ENCODE measurements around the gene IGF2R. TPM values are rescaled to one million over a fixed set of nuclear protein-coding genes. Genes with fewer than 3 reads are reported as not detected.
A peak's percentile ranks its signal among the peaks of the same experiment; 100 is the strongest.

Gene IGF2R
- polyA plus RNA-seq, 1 donor (not counting 4 experiments of a cell fraction or from before 2014, with no cell fraction given), result 40.9 TPM

GRCh38 chr6:159973951-159974350, 5.1 kb downstream of the IGF2R start:
- no peak overlapping the region for H2AFZ ChIP-seq (ENCODE audit: control insufficient read depth, low read length)
- H3K36me3 ChIP-seq (ENCODE audit: control insufficient read depth in 2 of 2, extremely low read depth in 1 of 2, insufficient read depth in 2 of 2, low read length in 2 of 2), result peaks cover 0 to 5% of the 10 kb centered on the region in 2 experiments
- no peaks in the 10 kb centered on the region for H3K9me3 ChIP-seq (ENCODE audit: control insufficient read depth, low read depth, low read length)
- H3K27me3 ChIP-seq (ENCODE audit: control insufficient read depth, extremely low read depth, insufficient read depth, low read length), result no peaks in the 10 kb centered on the region
- H4K20me1 ChIP-seq (ENCODE audit: control insufficient read depth, extremely low read depth, insufficient read depth, low read length), result peaks cover 25% of the 10 kb centered on the region
- H3K27ac ChIP-seq (ENCODE audit: control insufficient read depth, insufficient read depth, low read length), result no peak overlapping the region
- H3K4me1 ChIP-seq (ENCODE audit: control insufficient read depth, extremely low read depth, insufficient read depth, low read length), result peaks cover 48% of the 10 kb centered on the region
- dilution Hi-C loops (cut with MboI; ENCODE audit: extremely low pct_ligation_motif_present, low sequenced_read_pairs), result no loop called here
- no peak overlapping the region for H3K9ac ChIP-seq (ENCODE audit: control insufficient read depth, extremely low read depth, insufficient read depth, low read length)
- peaks cover 87% of the 10 kb centered on the region for H3K79me2 ChIP-seq (ENCODE audit: control insufficient read depth, insufficient read depth, low read length)
- DNase-seq (ENCODE audit: low read depth, low spot score) (no peak), FAIRE-seq (peak; percentile 80)
- H3K4me3 ChIP-seq (ENCODE audit: control insufficient read depth in 2 of 3, extremely low read depth in 1 of 3, insufficient read depth in 2 of 3, low read depth in 1 of 3, low read length in 3 of 3), result no peak overlapping the region
- H3K9me1 ChIP-seq (ENCODE audit: control insufficient read depth, extremely low read depth, insufficient read depth, low read length), result peaks cover 22% of the 10 kb centered on the region
- TF ChIP-seq EZH2 (IDR thresholded peaks at IDR 0.05; ENCODE audit: low read length) (no peak), CTCF (optimal IDR thresholded peaks at IDR 0.05 in 1 of 3, IDR thresholded peaks at IDR 0.05 in 1 of 3, conservative IDR thresholded peaks at IDR 0.05 in 1 of 3; ENCODE audit: extremely low read depth in 1 of 3, insufficient read depth in 2 of 3, low read length in 3 of 3) (no peak)
- peak overlapping the region; percentile 18 for H3K4me2 ChIP-seq (ENCODE audit: control insufficient read depth, extremely low read depth, insufficient read depth, low read depth, low read length)

- no peak overlapping the region for H3K27ac ChIP-seq (ENCODE audit: control insufficient read depth, insufficient read depth, low read length)
- H3K36me3 ChIP-seq (ENCODE audit: control insufficient read depth in 2 of 2, extremely low read depth in 1 of 2, insufficient read depth in 2 of 2, low read length in 2 of 2), result peaks cover 0 to 5% of the 10 kb centered on the region in 2 experiments
- peaks cover 24% of the 10 kb centered on the region for H3K9me1 ChIP-seq (ENCODE audit: control insufficient read depth, extremely low read depth, insufficient read depth, low read length)
- DNase-seq (ENCODE audit: low read depth, low spot score) (no peak), FAIRE-seq (no peak)
- TF ChIP-seq EZH2 (IDR thresholded peaks at IDR 0.05; ENCODE audit: low read length) (no peak), CTCF (optimal IDR thresholded peaks at IDR 0.05 in 1 of 3, IDR thresholded peaks at IDR 0.05 in 1 of 3, conservative IDR thresholded peaks at IDR 0.05 in 1 of 3; ENCODE audit: extremely low read depth in 1 of 3, insufficient read depth in 2 of 3, low read length in 3 of 3) (no peak)
- peaks cover 86% of the 10 kb centered on the region for H3K79me2 ChIP-seq (ENCODE audit: control insufficient read depth, insufficient read depth, low read length)
- no peak overlapping the region for H3K9ac ChIP-seq (ENCODE audit: control insufficient read depth, extremely low read depth, insufficient read depth, low read length)
- no peak overlapping the region for H2AFZ ChIP-seq (ENCODE audit: control insufficient read depth, low read length)
- peaks cover 32% of the 10 kb centered on the region for H4K20me1 ChIP-seq (ENCODE audit: control insufficient read depth, extremely low read depth, insufficient read depth, low read length)
- dilution Hi-C loops (cut with MboI; ENCODE audit: extremely low pct_ligation_motif_present, low sequenced_read_pairs), result no loop called here
- H3K4me3 ChIP-seq (ENCODE audit: control insufficient read depth in 2 of 3, extremely low read depth in 1 of 3, insufficient read depth in 2 of 3, low read depth in 1 of 3, low read length in 3 of 3), result no peak overlapping the region
- no peaks in the 10 kb centered on the region for H3K9me3 ChIP-seq (ENCODE audit: control insufficient read depth, low read depth, low read length)
- peaks cover 56% of the 10 kb centered on the region for H3K4me1 ChIP-seq (ENCODE audit: control insufficient read depth, extremely low read depth, insufficient read depth, low read length)
- no peak overlapping the region for H3K4me2 ChIP-seq (ENCODE audit: control insufficient read depth, extremely low read depth, insufficient read depth, low read depth, low read length)
- no peaks in the 10 kb centered on the region for H3K27me3 ChIP-seq (ENCODE audit: control insufficient read depth, extremely low read depth, insufficient read depth, low read length)
Measured at GRCh38 chr6:159974932-159975331, 6.0 kb downstream of the IGF2R start.

Measured in keratinocyte (primary cell).